ENCODE data around the gene BAD. TPM values are rescaled to one million over a fixed set of nuclear protein-coding genes. Genes with fewer than 3 reads are reported as not detected.
A peak's percentile ranks its signal among the peaks of the same experiment; 100 is the strongest.

The BAD gene
- total RNA-seq, 1 experiment from 2014 or later, result 50.5 TPM

- no peaks in the 10 kb centered on the region for H3K9me3 Mint-ChIP-seq (ENCODE audit: unreplicated experiment)
- no peak overlapping the region for H3K4me3 ChIP-seq (ENCODE audit: low read depth, low read length)
- peaks cover 7% of the 10 kb centered on the region for H3K4me1 ChIP-seq
- H3K4me1 Mint-ChIP-seq (ENCODE audit: low read depth, unreplicated experiment), result peaks cover 16% of the 10 kb centered on the region
- H3K4me3 Mint-ChIP-seq (ENCODE audit: unreplicated experiment), result no peak overlapping the region
- H3K27ac Mint-ChIP-seq (ENCODE audit: unreplicated experiment), result no peak overlapping the region
- ChIA-PET POLR2A (no interaction called here), CTCF (interaction anchor here (0.5 to 1.4 kb wide), 3 partner anchors 11 to 801 kb away, joined by 3 to 13 read pairs (median 3); no protein-coding TSS in a partner anchor)
- peaks cover 76% of the 10 kb centered on the region for H3K36me3 Mint-ChIP-seq (ENCODE audit: insufficient read depth, unreplicated experiment)
- BruUV-seq (replicated peaks), result no TSS peak
- no peaks in the 10 kb centered on the region for H3K27me3 ChIP-seq (replicated peaks; ENCODE audit: control insufficient read depth, insufficient read depth, low read length)
- intact Hi-C loops (cut with micrococcal nuclease; ENCODE audit: unreplicated experiment), result no loop called here
- no peak for TF ChIP-seq CTCF (IDR thresholded peaks at IDR 0.05; ENCODE audit: insufficient read depth in 1 of 2, low read depth in 1 of 2, low read length in 1 of 2, severe bottlenecking in 1 of 2, unreplicated experiment in 1 of 2)
- no peaks in the 10 kb centered on the region for H3K9me3 ChIP-seq
- peaks cover 4% of the 10 kb centered on the region for H3K36me3 ChIP-seq (ENCODE audit: control insufficient read depth, insufficient read depth, low read length)
- peak in 1 of 2 experiments; percentile 28 for DNase-seq
- H3K27me3 Mint-ChIP-seq (ENCODE audit: insufficient read depth, unreplicated experiment), result no peaks in the 10 kb centered on the region
Observed at GRCh38 chr11:64263021-64263946, 21.2 kb downstream of the BAD start.

GRCh38 chr11:64262271-64263002 lies 22.0 kb downstream of the BAD start:
- TF ChIP-seq CTCF (IDR thresholded peaks at IDR 0.05; ENCODE audit: insufficient read depth in 1 of 2, low read depth in 1 of 2, low read length in 1 of 2, severe bottlenecking in 1 of 2, unreplicated experiment in 1 of 2), result no peak

GRCh38 chr11:64261556-64262080 lies 22.8 kb downstream of the BAD start:
- no peak overlapping the region for H3K4me3 ChIP-seq (ENCODE audit: low read depth, low read length)
- ChIA-PET POLR2A (no interaction called here), CTCF (interaction anchor here (1.2 to 1.5 kb wide), 2 partner anchors 9 to 43 kb away, joined by 3 to 6 read pairs; no protein-coding TSS in a partner anchor)
- H3K27me3 ChIP-seq (replicated peaks; ENCODE audit: control insufficient read depth, insufficient read depth, low read length), result no peaks in the 10 kb centered on the region
- no peak overlapping the region for H3K4me3 Mint-ChIP-seq (ENCODE audit: unreplicated experiment)
- DNase-seq, result no peak
- no TSS peak for BruUV-seq (replicated peaks)
- intact Hi-C loops (cut with micrococcal nuclease; ENCODE audit: unreplicated experiment), result no loop called here
- H3K4me1 ChIP-seq, result no peaks in the 10 kb centered on the region
- H3K9me3 Mint-ChIP-seq (ENCODE audit: unreplicated experiment), result no peaks in the 10 kb centered on the region
- no peaks in the 10 kb centered on the region for H3K9me3 ChIP-seq
- peaks cover 70% of the 10 kb centered on the region for H3K36me3 Mint-ChIP-seq (ENCODE audit: insufficient read depth, unreplicated experiment)
- H3K36me3 ChIP-seq (ENCODE audit: control insufficient read depth, insufficient read depth, low read length), result peaks cover 3% of the 10 kb centered on the region
- peaks cover 8% of the 10 kb centered on the region for H3K4me1 Mint-ChIP-seq (ENCODE audit: low read depth, unreplicated experiment)
- no peak overlapping the region for H3K27ac Mint-ChIP-seq (ENCODE audit: unreplicated experiment)
- no peaks in the 10 kb centered on the region for H3K27me3 Mint-ChIP-seq (ENCODE audit: insufficient read depth, unreplicated experiment)
- TF ChIP-seq CTCF (IDR thresholded peaks at IDR 0.05; ENCODE audit: insufficient read depth in 1 of 2, low read depth in 1 of 2, low read length in 1 of 2, severe bottlenecking in 1 of 2, unreplicated experiment in 1 of 2), result no peak

More at GRCh38 chr11:64262271-64263002, 22.0 kb downstream of the BAD start:
- no peaks in the 10 kb centered on the region for H3K9me3 ChIP-seq
- H3K4me1 ChIP-seq, result no peaks in the 10 kb centered on the region
- no peak overlapping the region for H3K27ac Mint-ChIP-seq (ENCODE audit: unreplicated experiment)
- H3K27me3 ChIP-seq (replicated peaks; ENCODE audit: control insufficient read depth, insufficient read depth, low read length), result no peaks in the 10 kb centered on the region
- intact Hi-C loops (cut with micrococcal nuclease; ENCODE audit: unreplicated experiment), result no loop called here
- no peaks in the 10 kb centered on the region for H3K9me3 Mint-ChIP-seq (ENCODE audit: unreplicated experiment)
- peaks cover 76% of the 10 kb centered on the region for H3K36me3 Mint-ChIP-seq (ENCODE audit: insufficient read depth, unreplicated experiment)
- CTCF ChIA-PET, result interaction anchor here (1.1 to 1.4 kb wide), 3 partner anchors 10 to 42 kb away, joined by 3 to 13 read pairs (median 3); no protein-coding TSS in a partner anchor
- POLR2A ChIA-PET, result no interaction called here
- no peak overlapping the region for H3K4me3 Mint-ChIP-seq (ENCODE audit: unreplicated experiment)
- H3K36me3 ChIP-seq (ENCODE audit: control insufficient read depth, insufficient read depth, low read length), result peaks cover 3% of the 10 kb centered on the region
- peaks cover 8% of the 10 kb centered on the region for H3K4me1 Mint-ChIP-seq (ENCODE audit: low read depth, unreplicated experiment)
- no peak overlapping the region for H3K4me3 ChIP-seq (ENCODE audit: low read depth, low read length)
- no peaks in the 10 kb centered on the region for H3K27me3 Mint-ChIP-seq (ENCODE audit: insufficient read depth, unreplicated experiment)
- BruUV-seq (replicated peaks), result no TSS peak
- no peak for DNase-seq

Data from Caco-2 (cell line).